Panc1 (cell line): ENCODE results near the gene SMIM10L1.

ENCODE experiments used
- POLR2AphosphoS5 ChIP-seq: IDR thresholded peaks from 2 replicates; pipeline ENCODE4 v1.6.1; 2012; ENCODE audit warnings: mild to moderate bottlenecking, low read depth, low read length, moderate library complexity
- REST ChIP-seq, 2 experiments: IDR thresholded peaks; 2 replicates each; pipeline ENCODE4 v1.6.1; 2011 to 2012; ENCODE audit warnings: low read depth in 2 of 2, control low read depth in 1 of 2, low read length in 1 of 2, mild to moderate bottlenecking in 1 of 2, moderate library complexity in 1 of 2; ENCODE audit not compliant: insufficient read depth in 1 of 2
- TF ChIP-seq, protein P1 (sequence below): fragments of 450-650 bp; IDR thresholded peaks from 2 replicates; pipeline ENCODE4 v1.5.1; 2017; ENCODE audit warnings: mild to moderate bottlenecking

DNA sequence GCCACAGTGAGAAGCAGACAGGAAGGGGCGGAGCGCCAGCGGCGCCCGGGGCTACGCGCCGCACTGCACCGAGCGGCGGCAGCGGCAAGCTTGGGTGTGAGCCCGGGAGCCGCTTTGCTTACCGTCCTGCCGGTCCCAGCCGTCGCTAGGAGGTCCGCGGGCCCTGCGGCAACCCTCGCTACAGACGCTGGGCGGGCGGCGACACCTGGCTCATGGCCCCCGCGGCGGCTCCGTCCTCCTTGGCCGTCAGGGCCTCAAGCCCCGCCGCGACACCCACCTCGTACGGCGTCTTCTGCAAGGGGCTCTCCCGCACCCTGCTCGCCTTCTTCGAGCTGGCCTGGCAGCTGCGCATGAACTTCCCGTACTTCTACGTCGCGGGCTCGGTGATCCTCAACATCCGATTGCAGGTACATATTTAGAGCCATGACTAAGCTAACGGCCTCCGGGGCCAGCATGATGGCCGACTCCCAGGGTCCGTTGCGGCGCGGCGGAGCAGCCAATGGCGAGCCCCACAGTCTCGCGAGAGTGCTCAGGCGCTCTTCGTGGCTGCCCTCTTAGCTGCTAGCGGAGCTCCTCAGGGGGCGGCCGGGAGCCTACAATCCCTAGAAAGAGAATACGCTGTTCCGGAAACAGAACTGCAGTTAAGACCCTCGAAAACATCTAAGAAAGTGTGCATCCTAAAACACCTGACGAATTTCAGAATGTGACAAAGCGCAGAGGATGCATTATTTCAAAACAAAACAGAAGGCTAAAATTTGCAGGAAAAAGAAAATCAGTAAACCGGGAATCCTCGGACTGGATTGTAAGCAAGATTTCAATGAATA lies at the start of gene SMIM10L1:
- TF ChIP-seq POLR2AphosphoS5 (peak; percentile 85), REST (IDR thresholded peaks at IDR 0.05; ENCODE audit: insufficient read depth in 1 of 2, low read depth in 2 of 2, low read length in 1 of 2) (no peak)
- TF ChIP-seq, protein P1, sequence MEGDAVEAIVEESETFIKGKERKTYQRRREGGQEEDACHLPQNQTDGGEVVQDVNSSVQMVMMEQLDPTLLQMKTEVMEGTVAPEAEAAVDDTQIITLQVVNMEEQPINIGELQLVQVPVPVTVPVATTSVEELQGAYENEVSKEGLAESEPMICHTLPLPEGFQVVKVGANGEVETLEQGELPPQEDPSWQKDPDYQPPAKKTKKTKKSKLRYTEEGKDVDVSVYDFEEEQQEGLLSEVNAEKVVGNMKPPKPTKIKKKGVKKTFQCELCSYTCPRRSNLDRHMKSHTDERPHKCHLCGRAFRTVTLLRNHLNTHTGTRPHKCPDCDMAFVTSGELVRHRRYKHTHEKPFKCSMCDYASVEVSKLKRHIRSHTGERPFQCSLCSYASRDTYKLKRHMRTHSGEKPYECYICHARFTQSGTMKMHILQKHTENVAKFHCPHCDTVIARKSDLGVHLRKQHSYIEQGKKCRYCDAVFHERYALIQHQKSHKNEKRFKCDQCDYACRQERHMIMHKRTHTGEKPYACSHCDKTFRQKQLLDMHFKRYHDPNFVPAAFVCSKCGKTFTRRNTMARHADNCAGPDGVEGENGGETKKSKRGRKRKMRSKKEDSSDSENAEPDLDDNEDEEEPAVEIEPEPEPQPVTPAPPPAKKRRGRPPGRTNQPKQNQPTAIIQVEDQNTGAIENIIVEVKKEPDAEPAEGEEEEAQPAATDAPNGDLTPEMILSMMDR = no peak
